HCT116 (cell line): ENCODE results near the gene DBX1. TPM values are rescaled to one million over a fixed set of nuclear protein-coding genes. Genes with fewer than 3 reads are reported as not detected.

Source experiments
- ATAC-seq: fragments of 200-7000 bp; cut with Tn5 transposase; 2 replicates; pipeline ENCODE4 v1.9.1; 2020; ENCODE audit warnings: mild to moderate bottlenecking, moderate library complexity
- BruUV-seq: library from RNA; stranded (reverse); fragments of 400-500 nt; replicated peaks from 2 replicates; lab custom pipeline; 2021; lab: Mats Ljungman, UMichigan
- CTCF ChIA-PET: fragments of 300-600 bp; sonication (Branson Sonifier 250); formaldehyde crosslinking; loops from one replicate; lab custom pipeline; 2021; ENCODE audit warnings: antibody characterized with exemption; lab: Charles Lee
- POLR2A ChIA-PET: fragments of 300-600, 350-600 bp; sonication (Branson Sonifier 250); formaldehyde crosslinking; loops from one replicate; lab custom pipeline; 2021; ENCODE audit warnings: antibody characterized with exemption; lab: Charles Lee
- RAD21 ChIA-PET, 2 experiments: fragments of 300-600 bp; sonication (Branson Sonifier 250); formaldehyde crosslinking; loops; one replicate each; lab custom pipeline; 2023; ENCODE audit warnings: low total read pairs in 2 of 2; ENCODE audit not compliant: uncharacterized antibody in 2 of 2, unreplicated experiment in 2 of 2, low non-redundant PET in 1 of 2; lab: Charles Lee
- DNase-seq: peaks from one replicate; pipeline ENCODE4 v3.0.0-alpha.2; 2010; ENCODE audit warnings: low read depth, low spot score
- H2AFZ ChIP-seq: fragments of 200-600 bp; shearing (Covaris generic), sonication (generic); 2 replicates; pipeline ENCODE4 v1.6.1; 2017; ENCODE audit warnings: low read depth, mixed run types, mixed read lengths, antibody characterized with exemption, low read length; ENCODE audit not compliant: poor library complexity, severe bottlenecking
- H3K27ac ChIP-seq: 2 replicates; pipeline ENCODE4 v1.5.1; 2012; ENCODE audit warnings: low read depth, low read length
- H3K27me3 ChIP-seq: fragments of 200-600 bp; sonication (generic); 2 replicates; pipeline ENCODE4 v1.6.1; 2016; ENCODE audit warnings: mixed run types, low read length, mixed read lengths; ENCODE audit not compliant: insufficient read depth
- H3K36me3 ChIP-seq, 2 experiments: fragments of 200-500 bp in 1 of 2; fragments of 200-600 bp in 1 of 2; sonication (Bioruptor generic) in 1 of 2; sonication (generic) in 1 of 2; 2 replicates each; pipeline versions ENCODE4 v1.5.1 to v1.6.1; 2014 to 2016; ENCODE audit warnings: low read length in 2 of 2, inconsistent platforms in 1 of 2, mixed read lengths in 1 of 2, mixed run types in 1 of 2; ENCODE audit not compliant: insufficient read depth in 2 of 2, control insufficient read depth in 1 of 2
- H3K4me1 ChIP-seq, 2 experiments: fragments of 200-600 bp in 1 of 2; sonication (generic) in 1 of 2; 2 replicates each; pipeline versions ENCODE4 v1.5.1 to v1.6.1; 2012 to 2017; ENCODE audit warnings: low read length in 2 of 2, inconsistent platforms in 1 of 2, mild to moderate bottlenecking in 1 of 2, mixed read lengths in 1 of 2, mixed run types in 1 of 2, moderate library complexity in 1 of 2; ENCODE audit not compliant: insufficient read depth in 2 of 2, control insufficient read depth in 1 of 2
- H3K4me2 ChIP-seq: fragments of 200-600 bp; sonication (generic); 2 replicates; pipeline ENCODE4 v1.6.1; 2017; ENCODE audit warnings: mixed run types, low read length, mixed read lengths
- H3K4me3 ChIP-seq, 2 experiments: fragments of 200-600 bp in 1 of 2; sonication (generic) in 1 of 2; replicated peaks in 1 of 2; 2 replicates each; pipeline ENCODE4 v1.5.1; 2011 to 2016; ENCODE audit warnings: low read length in 2 of 2, control low read depth in 1 of 2, low read depth in 1 of 2, mild to moderate bottlenecking in 1 of 2, mixed read lengths in 1 of 2, mixed run types in 1 of 2
- H3K79me2 ChIP-seq: fragments of 200-600 bp; sonication (generic); 2 replicates; pipeline ENCODE4 v1.6.1; 2017; ENCODE audit warnings: mild to moderate bottlenecking, mixed run types, low read length, moderate library complexity, mixed read lengths; ENCODE audit not compliant: insufficient read depth
- H3K9ac ChIP-seq: fragments of 200-600 bp; sonication (generic); 2 replicates; pipeline ENCODE4 v1.6.1; 2016; ENCODE audit warnings: low read length, mixed read lengths
- H3K9me2 ChIP-seq: fragments of 200-600 bp; sonication (generic), shearing (Covaris generic); 2 replicates; pipeline ENCODE4 v1.6.1; 2017; ENCODE audit warnings: mixed run types, mild to moderate bottlenecking, moderate library complexity; ENCODE audit not compliant: insufficient read depth
- H3K9me3 ChIP-seq, 2 experiments: fragments of 200-500 bp in 1 of 2; fragments of 200-600 bp in 1 of 2; sonication (Bioruptor generic) in 1 of 2; sonication (generic) in 1 of 2; 2 replicates each; pipeline ENCODE4 v1.6.1; 2014 to 2017; ENCODE audit warnings: low read length in 2 of 2, mixed read lengths in 2 of 2, inconsistent platforms in 1 of 2, low read depth in 1 of 2, mild to moderate bottlenecking in 1 of 2, mixed run types in 1 of 2, moderate library complexity in 1 of 2; ENCODE audit not compliant: control insufficient read depth in 1 of 2, insufficient read depth in 1 of 2
- H4K20me1 ChIP-seq: fragments of 200-600 bp; sonication (generic), shearing (Covaris generic); 2 replicates; pipeline ENCODE4 v1.6.1; 2017; ENCODE audit warnings: mixed run types, mild to moderate bottlenecking, moderate library complexity; ENCODE audit not compliant: insufficient read depth
- EGR1 ChIP-seq: IDR thresholded peaks from 2 replicates; pipeline ENCODE4 v1.6.1; 2012; ENCODE audit warnings: low read depth
- ELF1 ChIP-seq: IDR thresholded peaks from 2 replicates; pipeline ENCODE4 v1.6.1; 2012; ENCODE audit warnings: low read depth, borderline replicate concordance
- EZH2 ChIP-seq: fragments of 200-600 bp; sonication (generic); IDR thresholded peaks from 2 replicates; pipeline ENCODE4 v1.6.1; 2017; ENCODE audit warnings: antibody characterized with exemption, mixed run types
- EZH2phosphoT487 ChIP-seq: fragments of 200-600 bp; IDR thresholded peaks from 2 replicates; pipeline ENCODE4 v1.6.1; 2018; ENCODE audit warnings: antibody characterized with exemption, borderline replicate concordance
- FOSL1 ChIP-seq: IDR thresholded peaks from 2 replicates; pipeline ENCODE4 v1.6.1; 2012; ENCODE audit warnings: low read depth
- JUND ChIP-seq: IDR thresholded peaks from 2 replicates; pipeline ENCODE4 v1.6.1; 2012
- POLR2A ChIP-seq: IDR thresholded peaks from 2 replicates; pipeline ENCODE4 v1.7.0; 2011; ENCODE audit warnings: borderline replicate concordance; ENCODE audit not compliant: insufficient read depth, insufficient read length; ENCODE audit errors: extremely low read depth
- POLR2AphosphoS5 ChIP-seq: IDR thresholded peaks from 2 replicates; pipeline ENCODE4 v1.6.1; 2011; ENCODE audit warnings: mild to moderate bottlenecking, low read depth, low read length, moderate library complexity
- RAD21 ChIP-seq: IDR thresholded peaks from 2 replicates; pipeline ENCODE4 v1.6.1; 2012; ENCODE audit warnings: low read depth, mild to moderate bottlenecking
- SIN3A ChIP-seq: IDR thresholded peaks from 2 replicates; pipeline ENCODE4 v1.6.1; 2012; ENCODE audit warnings: low read depth
- SP1 ChIP-seq: IDR thresholded peaks from 2 replicates; pipeline ENCODE4 v1.6.1; 2012; ENCODE audit warnings: low read depth
- TCF7L2 ChIP-seq: IDR thresholded peaks from 2 replicates; pipeline ENCODE4 v1.7.0; 2011; ENCODE audit warnings: borderline replicate concordance, inconsistent platforms; ENCODE audit not compliant: insufficient read depth, insufficient read length; ENCODE audit errors: extremely low read depth
- YY1 ChIP-seq: IDR thresholded peaks from 2 replicates; pipeline ENCODE4 v1.6.1; 2011; ENCODE audit warnings: low read length, low read depth, moderate library complexity, mild to moderate bottlenecking; ENCODE audit not compliant: insufficient replicate concordance; ENCODE audit errors: extremely low read depth
- intact Hi-C: fragments of 100-400 bp; cut with micrococcal nuclease; formaldehyde crosslinking; loops from 2 replicates; pipeline ENCODE4 v1.10.0; 2022
- total RNA-seq: library from RNA; stranded (reverse); gene quantifications from one replicate; pipeline ENCODE4 v1.2.1, GENCODE V29; 2021; ENCODE audit not compliant: unreplicated experiment
- TF ChIP-seq, protein P1 (sequence below), 3 experiments: fragments of 200-600 bp in 1 of 3; sonication (generic) in 1 of 3; IDR thresholded peaks in 2 of 3; conservative IDR thresholded peaks in 1 of 3; 2 replicates each; pipeline ENCODE4 v1.5.1; 2012 to 2017; ENCODE audit warnings: low read depth in 2 of 3, low read length in 2 of 3, antibody characterized with exemption in 1 of 3, borderline replicate concordance in 1 of 3, control low read depth in 1 of 3, mild to moderate bottlenecking in 1 of 3, mixed read lengths in 1 of 3, mixed run types in 1 of 3, moderate library complexity in 1 of 3; ENCODE audit not compliant: insufficient read depth in 1 of 3
- TF ChIP-seq, protein P2 (sequence below): IDR thresholded peaks from 2 replicates; pipeline ENCODE4 v1.6.1; 2012; ENCODE audit warnings: low read depth
- TF ChIP-seq, protein P3 (sequence below): IDR thresholded peaks from 2 replicates; pipeline ENCODE4 v1.6.1; 2012
- TF ChIP-seq, protein P4 (sequence below): IDR thresholded peaks from 2 replicates; pipeline ENCODE4 v1.6.1; 2011; ENCODE audit warnings: mild to moderate bottlenecking, low read length, moderate library complexity; ENCODE audit not compliant: insufficient replicate concordance; ENCODE audit errors: extremely low read depth

The DBX1 gene
- total RNA-seq, 1 experiment from 2014 or later = not detected

DNA sequence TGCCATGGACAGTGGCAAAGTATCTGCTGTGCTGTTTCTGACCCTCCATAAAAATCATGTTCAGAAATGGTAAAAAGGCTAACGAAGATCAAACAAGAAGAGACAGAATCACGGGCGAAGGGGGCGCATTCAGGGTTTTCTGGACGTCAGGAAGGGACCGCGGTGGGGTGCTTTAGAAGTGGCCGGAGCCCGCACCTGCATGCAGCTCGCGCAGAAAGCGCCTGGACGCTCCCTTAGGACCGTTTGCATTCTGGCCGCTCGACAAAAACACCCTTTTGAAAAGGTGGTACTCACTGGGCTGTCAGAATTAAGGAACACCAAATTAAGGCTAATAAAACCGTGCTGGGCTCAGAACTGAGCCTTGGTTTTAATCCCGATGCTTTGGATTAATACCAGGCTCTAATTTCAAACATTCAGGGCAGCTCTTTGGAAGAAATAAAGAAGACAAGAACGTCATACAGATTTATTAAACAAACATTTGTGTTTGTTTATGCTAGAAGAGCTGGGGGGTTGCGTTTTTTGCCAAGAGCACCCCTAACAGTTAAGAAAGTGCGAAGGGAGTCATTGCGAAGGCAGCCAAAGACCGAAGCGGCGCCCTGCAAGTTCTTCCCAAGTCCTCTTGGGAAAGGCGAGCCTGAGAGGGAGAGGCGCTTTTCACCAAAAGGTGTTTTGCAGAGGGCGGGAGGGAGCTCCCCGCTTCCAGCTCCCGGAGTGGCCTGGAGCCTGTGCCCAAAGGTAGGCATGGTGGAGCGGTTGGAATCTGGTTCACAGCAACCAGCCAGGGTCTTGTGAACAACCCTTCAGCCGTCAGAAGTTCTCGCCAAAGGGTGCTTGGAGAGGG is 47.7 kb upstream of the DBX1 start:
- Histone ChIP-seq H3K9me3 (no peaks in the 10 kb centered on the region), H4K20me1 (no peaks in the 10 kb centered on the region), H3K4me1 (no peaks in the 10 kb centered on the region), H3K79me2 (no peaks in the 10 kb centered on the region), H3K4me2 (no peak overlapping the region), H3K36me3 (no peaks in the 10 kb centered on the region), H3K27me3 (peaks cover 31% of the 10 kb centered on the region), H3K4me3 (no peak overlapping the region), H3K9me2 (no peaks in the 10 kb centered on the region), H3K9ac (no peak overlapping the region), H3K27ac (no peak overlapping the region), H2AFZ (no peak overlapping the region)
- RAD21 ChIA-PET = no interaction called here
- TF ChIP-seq JUND (no peak), TCF7L2 (no peak), POLR2A (no peak), EGR1 (no peak), RAD21 (no peak), YY1 (no peak), FOSL1 (no peak), SP1 (no peak), EZH2 (no peak), POLR2AphosphoS5 (no peak), SIN3A (no peak), ELF1 (no peak), EZH2phosphoT487 (no peak)
- TF ChIP-seq, protein P1, sequence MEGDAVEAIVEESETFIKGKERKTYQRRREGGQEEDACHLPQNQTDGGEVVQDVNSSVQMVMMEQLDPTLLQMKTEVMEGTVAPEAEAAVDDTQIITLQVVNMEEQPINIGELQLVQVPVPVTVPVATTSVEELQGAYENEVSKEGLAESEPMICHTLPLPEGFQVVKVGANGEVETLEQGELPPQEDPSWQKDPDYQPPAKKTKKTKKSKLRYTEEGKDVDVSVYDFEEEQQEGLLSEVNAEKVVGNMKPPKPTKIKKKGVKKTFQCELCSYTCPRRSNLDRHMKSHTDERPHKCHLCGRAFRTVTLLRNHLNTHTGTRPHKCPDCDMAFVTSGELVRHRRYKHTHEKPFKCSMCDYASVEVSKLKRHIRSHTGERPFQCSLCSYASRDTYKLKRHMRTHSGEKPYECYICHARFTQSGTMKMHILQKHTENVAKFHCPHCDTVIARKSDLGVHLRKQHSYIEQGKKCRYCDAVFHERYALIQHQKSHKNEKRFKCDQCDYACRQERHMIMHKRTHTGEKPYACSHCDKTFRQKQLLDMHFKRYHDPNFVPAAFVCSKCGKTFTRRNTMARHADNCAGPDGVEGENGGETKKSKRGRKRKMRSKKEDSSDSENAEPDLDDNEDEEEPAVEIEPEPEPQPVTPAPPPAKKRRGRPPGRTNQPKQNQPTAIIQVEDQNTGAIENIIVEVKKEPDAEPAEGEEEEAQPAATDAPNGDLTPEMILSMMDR (IDR thresholded peaks at IDR 0.05 in 2 of 3, conservative IDR thresholded peaks at IDR 0.05 in 1 of 3; ENCODE audit: borderline replicate concordance in 1 of 3, insufficient read depth in 1 of 3, low read depth in 2 of 3, low read length in 2 of 3) = no peak
- TF ChIP-seq, protein P2, sequence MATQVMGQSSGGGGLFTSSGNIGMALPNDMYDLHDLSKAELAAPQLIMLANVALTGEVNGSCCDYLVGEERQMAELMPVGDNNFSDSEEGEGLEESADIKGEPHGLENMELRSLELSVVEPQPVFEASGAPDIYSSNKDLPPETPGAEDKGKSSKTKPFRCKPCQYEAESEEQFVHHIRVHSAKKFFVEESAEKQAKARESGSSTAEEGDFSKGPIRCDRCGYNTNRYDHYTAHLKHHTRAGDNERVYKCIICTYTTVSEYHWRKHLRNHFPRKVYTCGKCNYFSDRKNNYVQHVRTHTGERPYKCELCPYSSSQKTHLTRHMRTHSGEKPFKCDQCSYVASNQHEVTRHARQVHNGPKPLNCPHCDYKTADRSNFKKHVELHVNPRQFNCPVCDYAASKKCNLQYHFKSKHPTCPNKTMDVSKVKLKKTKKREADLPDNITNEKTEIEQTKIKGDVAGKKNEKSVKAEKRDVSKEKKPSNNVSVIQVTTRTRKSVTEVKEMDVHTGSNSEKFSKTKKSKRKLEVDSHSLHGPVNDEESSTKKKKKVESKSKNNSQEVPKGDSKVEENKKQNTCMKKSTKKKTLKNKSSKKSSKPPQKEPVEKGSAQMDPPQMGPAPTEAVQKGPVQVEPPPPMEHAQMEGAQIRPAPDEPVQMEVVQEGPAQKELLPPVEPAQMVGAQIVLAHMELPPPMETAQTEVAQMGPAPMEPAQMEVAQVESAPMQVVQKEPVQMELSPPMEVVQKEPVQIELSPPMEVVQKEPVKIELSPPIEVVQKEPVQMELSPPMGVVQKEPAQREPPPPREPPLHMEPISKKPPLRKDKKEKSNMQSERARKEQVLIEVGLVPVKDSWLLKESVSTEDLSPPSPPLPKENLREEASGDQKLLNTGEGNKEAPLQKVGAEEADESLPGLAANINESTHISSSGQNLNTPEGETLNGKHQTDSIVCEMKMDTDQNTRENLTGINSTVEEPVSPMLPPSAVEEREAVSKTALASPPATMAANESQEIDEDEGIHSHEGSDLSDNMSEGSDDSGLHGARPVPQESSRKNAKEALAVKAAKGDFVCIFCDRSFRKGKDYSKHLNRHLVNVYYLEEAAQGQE = no peak
- TF ChIP-seq, protein P3, sequence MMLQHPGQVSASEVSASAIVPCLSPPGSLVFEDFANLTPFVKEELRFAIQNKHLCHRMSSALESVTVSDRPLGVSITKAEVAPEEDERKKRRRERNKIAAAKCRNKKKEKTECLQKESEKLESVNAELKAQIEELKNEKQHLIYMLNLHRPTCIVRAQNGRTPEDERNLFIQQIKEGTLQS = no peak
- TF ChIP-seq, protein P4, sequence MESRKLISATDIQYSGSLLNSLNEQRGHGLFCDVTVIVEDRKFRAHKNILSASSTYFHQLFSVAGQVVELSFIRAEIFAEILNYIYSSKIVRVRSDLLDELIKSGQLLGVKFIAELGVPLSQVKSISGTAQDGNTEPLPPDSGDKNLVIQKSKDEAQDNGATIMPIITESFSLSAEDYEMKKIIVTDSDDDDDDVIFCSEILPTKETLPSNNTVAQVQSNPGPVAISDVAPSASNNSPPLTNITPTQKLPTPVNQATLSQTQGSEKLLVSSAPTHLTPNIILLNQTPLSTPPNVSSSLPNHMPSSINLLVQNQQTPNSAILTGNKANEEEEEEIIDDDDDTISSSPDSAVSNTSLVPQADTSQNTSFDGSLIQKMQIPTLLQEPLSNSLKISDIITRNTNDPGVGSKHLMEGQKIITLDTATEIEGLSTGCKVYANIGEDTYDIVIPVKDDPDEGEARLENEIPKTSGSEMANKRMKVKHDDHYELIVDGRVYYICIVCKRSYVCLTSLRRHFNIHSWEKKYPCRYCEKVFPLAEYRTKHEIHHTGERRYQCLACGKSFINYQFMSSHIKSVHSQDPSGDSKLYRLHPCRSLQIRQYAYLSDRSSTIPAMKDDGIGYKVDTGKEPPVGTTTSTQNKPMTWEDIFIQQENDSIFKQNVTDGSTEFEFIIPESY = no peak
- CTCF ChIA-PET = no interaction called here
- BruUV-seq = no TSS peak
- DNase-seq = no peak
- intact Hi-C loops = no loop called here
- POLR2A ChIA-PET = no interaction called here
- ATAC-seq = no peak
